ENCODE results near the gene DPH7.
"Not testable (repeated sequence)": the region's sequence is repeated elsewhere in the genome, so short reads cannot be mapped to it uniquely, and the experiment has no call there.

DPH7 gene

DNA sequence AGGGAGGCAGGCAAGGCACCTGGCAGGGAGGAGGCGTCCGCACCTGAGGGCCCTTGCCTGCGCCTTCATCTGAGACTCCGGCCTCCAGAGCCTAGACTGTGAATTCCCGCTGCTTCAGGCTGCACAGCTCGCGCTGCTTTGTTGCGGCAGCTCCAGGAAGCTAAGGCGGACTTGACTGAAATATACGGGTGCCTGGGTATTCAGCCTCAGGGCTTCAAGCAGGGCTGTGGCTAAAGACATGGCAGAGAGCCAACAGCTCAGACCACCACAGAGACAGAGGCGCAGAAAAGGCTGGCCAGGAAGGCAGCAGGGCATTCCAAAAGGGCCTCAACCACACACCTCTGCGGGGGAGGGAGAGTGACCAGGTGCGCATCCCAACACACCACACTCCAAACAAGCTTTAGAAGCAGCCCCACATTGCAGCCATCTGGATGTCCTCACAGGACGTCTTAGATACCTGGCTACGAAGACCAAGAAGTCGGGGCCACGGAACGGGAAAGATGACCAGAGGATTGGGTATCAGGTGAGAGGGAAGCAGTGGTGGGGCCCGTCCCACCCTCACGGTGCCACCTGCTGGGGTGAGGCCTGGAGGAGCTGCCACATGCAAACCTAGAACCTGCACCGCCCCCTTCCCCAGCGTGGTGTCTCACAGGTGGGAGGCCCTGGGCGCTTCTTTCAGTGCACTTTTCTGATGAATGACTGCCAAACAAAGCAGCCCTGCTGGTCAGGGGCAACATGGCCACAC is 1.7 kb upstream of the DPH7 start:
- no peak for DNase-seq

DNA sequence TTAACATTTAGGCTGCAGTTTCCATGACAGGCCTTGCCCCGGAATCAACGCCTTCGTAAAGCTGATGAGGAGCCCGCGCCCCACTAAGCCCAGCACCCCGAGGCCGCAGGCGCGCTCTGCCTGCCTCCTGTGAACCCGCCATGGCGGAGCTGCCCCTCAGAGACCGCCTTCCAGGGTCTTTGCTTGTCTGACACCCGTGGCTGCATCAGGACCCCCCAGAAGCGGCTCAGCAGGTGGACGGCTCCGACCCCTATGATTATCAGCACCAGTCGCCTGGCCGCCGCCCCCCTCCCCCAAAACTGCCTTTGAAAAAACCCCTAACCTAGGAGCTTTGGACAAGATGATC is 507 bp upstream of the DPH7 start:
- no peak for DNase-seq

- no peak for DNase-seq
These were observed 2.9 kb downstream of the DPH7 start for GRCh38 chr9:137575716-137576411.

DNA sequence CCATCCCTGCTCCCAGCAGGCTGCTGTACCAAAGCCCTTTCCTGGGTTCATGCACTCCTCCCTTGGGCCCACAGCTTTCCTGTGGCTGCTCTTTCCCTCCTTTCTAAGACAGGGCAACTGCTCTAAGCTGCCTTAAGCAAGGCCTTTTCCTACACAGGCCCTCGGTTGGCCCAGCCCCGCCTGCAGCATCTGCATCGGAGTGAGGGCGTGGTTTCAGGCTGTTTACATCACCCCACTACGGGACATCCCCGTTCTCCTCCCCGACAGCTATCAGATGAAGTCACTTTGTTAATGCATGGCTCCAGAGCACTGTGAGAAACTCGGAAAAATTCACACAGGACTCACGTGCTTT is 3.4 kb downstream of the DPH7 start:
- no peak for DNase-seq

DNA sequence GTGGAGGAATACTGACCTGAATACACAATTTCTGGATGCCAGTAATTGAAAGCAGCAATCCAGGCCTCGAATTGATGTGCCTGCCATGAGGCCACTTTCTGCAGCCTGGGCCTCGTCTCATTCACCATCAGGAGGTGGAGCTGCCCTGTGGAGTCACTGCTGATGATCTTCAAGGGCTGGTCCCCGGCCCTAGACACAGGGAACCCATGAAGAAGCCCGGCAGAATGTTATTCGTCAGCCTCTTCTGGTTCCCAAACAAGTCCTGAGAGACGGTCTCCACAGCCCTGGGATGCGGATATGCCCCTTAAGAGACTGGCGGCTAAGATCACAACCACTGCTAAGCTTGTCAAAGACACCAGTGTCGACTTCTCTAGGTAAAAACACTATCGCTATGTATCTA is 4.5 kb downstream of the DPH7 start:
- no peak for DNase-seq

- no peak for DNase-seq
These were observed 8.2 kb downstream of the DPH7 start for GRCh38 chr9:137570566-137570965.

DNA sequence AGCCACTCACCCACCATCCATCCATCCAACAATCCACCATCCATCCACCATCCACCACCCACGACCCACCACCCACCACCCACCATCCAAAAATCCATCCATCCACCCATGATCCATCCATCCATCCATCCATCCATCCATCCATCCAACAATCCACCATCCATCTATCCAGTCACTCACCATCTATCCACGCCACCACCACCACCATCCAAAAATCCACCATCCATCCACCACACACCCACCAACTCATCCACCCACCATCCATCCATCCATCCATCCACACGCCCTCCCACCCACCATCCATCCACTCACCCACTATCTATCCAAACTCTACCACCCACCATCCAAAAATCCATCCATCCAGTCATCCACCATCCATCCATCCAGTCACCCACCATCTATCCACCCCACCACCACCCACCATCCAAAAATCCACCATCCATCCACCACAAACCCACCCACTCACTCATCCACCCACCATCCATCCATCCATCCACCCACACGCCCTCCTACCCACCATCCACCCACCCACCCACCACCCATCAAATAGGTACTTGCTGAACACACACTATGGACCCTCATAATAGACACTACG is 9.0 kb downstream of the DPH7 start:
- DNase-seq = no peak

- DNase-seq = not testable (repeated sequence)
These were observed 10.3 kb downstream of the DPH7 start for GRCh38 chr9:137568445-137568844.

DNA sequence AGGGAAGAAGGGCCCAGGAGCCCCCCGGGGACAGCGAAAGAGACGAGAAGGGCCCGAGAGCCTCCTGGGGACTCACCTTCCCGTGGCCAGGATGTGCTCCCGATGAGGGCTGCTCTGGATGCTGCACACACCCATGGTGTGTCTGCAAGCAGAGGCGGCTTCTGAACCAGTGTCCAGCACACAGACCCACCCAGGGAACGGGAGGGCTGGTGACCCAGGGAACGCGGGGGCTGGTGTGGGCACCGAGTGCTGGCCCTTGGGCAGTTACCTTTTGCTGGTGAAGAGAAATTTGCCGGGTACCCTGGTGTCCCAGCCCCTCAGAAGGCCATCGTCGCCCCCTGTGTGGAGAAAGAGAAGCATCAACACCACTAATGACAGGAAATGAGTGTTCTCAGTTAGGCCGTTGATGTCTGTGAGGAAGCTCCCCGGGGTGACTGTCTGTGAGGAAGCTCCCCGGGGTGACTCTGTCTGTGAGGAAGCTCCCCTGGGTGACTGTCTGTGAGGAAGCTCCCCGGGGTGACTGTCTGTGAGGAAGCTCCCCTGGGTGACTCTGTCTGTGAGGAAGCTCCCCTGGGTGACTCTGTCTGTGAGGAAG is 13.8 kb downstream of the DPH7 start:
- DNase-seq = no peak

DNA sequence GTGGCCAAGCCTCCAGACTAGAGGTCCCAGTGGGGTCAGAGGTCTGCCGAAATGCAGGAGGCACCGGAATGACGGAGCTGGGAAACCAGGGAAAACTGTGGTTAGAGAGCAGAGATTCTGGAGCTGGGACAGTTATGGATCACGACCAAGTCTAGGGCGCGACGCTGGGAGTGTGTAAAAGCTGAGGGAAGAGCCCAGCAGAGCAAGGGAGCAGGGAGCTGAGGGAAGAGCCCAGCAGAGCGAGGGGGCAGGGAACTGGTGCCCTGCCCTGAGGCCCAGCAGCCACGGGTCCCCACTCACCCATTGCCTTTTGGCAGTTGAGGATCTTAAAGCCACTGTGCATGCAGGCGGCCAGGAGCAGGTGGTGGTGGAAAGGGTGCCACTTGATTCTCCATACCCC is 14.6 kb downstream of the DPH7 start:
- no peak for DNase-seq

GRCh38 chr9:137558127-137558526 is 20.6 kb downstream of the DPH7 start:
- DNase-seq = no peak

DNA sequence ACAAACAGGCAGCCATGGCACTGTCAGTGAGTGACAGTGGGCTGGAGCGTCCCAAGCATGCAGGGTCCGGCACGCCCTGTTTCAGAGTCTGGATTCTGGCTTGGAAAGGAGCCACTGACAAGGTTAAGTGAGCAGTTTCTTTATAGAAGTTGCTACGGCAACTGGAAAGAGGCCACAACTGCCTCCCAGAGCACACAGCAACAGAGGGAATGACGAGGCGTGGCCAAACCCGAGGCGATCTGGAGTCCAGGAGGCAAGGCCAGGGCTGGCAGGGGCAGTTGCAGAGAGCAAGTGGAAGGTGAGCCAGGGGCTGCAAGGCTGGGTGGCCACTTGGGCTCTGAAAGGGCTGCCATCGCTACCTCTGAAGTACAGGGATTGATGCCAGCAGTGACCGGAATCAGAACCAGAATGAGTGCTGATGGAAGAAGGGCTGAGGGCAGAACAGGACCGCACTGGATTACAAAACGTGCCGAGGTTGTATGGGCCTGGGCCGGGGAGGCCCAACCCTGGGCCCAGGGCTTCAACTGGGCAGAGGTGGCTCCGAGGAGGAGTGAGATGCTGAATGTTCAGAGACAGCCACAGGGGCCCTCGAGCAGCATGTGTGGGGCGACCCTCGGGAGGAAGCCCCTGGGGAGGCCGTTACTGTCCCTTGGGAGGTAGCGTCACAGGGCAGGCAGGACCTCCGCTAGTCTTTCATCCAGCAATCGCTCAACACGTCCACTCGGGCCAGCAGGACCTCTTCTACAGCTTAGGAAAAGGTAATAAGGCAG is 22.5 kb downstream of the DPH7 start:
- DNase-seq = no peak

- no peak for DNase-seq
These were observed 23.5 kb downstream of the DPH7 start for GRCh38 chr9:137555179-137555578.

- no peak for DNase-seq
These were observed 24.4 kb downstream of the DPH7 start for GRCh38 chr9:137554349-137554748.

- not testable (repeated sequence) for DNase-seq
These were observed 25.1 kb downstream of the DPH7 start for GRCh38 chr9:137553654-137554053.

GRCh38 chr9:137552022-137552768 is 26.5 kb downstream of the DPH7 start:
- no peak for DNase-seq

- peak in 1 of 2 experiments; percentile 56 for DNase-seq
These were observed 27.3 kb downstream of the DPH7 start, which contains the start of gene MRPL41 for GRCh38 chr9:137551264-137552021. TSS of gene MRPL41 (plus strand) at chr9:137551879. CDS start at chr9:137552082, 203 bp downstream.

DNA sequence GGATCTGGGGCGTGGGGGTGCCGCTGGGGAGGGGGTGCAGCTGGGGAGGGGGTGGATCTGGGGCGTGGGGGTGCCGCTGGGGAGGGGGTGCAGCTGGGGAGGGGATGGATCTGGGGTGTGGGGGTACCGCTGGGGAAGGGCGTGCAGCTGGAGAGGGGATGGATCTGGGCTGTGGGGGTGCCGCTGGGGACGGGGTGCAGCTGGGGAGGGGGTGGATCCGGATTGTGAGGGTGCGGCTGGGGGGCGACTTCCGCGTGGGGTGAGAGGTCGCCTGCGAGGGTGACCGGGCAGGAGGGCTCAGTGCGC is 27.8 kb downstream of the DPH7 start:
- DNase-seq = not testable (repeated sequence)

DNA sequence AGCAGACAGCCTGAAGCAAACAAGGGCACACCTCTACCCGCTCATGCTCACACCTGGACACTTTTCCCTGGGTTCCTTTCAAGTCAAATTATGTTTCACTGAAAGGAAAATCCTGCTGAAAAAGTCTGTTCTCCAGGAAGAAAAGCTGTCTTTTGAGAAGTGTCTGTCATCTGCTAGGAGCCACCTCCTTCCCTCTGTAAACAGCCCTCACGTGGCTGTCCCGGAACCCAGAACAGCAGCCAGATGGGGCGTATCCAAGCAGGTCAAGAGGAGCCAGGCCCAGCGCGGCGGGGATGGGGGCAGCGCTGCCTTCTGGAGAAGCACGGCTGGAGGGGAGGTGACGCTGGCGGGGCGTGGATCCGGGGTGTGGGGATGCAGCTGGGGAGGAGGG is 28.5 kb downstream of the DPH7 start, which contains the start of gene PNPLA7:
Gene PNPLA7, minus strand, starts transcription at position 172 of the 391 bp plus-strand sequence. CDS start 205 bp downstream, outside the sequence.
- peak; percentile 57 to 77 for DNase-seq

DNA sequence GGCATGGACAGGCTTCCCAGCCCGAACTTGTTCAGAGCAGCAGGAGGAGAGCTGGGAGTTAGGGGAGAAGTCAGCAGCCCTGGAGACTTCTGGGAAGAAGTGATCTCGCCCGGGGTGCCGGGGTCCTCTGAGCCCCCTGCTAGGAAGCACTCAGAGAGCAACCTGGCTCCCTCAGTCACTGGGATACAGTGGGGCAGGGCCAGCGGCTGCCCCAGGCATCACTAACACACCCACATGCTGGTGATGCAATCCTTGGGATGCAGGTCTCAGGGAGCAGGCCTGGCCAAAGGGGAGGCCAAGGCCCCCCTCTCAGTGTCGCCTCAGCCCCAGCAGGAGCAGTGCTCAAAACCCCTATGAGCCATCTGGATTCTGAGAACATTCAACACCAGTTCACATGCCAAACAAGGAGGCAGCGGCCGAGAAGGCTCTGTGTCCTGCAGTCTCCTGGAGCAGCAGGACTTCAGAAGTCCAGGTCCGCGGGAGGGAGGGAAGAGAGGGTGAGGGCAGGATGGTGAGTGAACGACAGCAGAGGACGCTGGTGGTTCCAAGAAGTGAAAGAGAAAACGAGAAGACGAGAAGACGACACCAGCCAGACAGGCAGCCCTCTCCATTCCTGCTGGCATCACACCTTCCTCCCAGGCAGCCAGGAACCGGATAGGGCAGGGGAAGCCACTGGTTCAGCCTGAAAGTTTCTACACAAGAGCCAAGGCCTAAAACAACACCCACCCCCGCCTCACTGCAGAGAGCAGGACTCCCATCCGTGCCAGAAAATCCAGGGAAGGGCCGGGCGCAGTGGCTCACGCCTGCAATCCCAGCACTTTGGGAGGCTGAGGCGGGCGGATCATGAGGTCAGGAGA is 30.8 kb downstream of the DPH7 start:
- no peak for DNase-seq

DNA sequence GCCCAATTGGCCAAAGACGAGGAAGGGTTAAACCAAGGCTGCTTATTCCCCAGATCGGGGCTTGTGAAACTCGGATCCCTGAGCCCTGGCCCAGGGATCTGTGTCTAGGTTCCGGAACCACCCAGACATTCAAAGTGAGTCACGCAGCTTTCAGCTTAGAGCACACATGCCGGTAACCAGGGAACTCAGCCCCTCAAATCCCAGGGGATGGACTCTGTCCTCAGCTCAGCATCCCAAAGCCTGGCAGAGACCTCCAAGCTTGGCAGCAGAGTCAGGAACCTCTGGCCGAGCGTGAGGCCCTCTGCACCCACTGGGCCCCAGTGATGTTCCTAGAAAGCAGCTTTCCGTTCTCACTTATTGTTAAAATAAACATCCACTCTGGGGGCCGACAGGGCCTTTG is 33.6 kb downstream of the DPH7 start:
- no peak for DNase-seq

Data from cerebellar nuclear complex (tissue), 1 donor.